ENCODE measurements around the gene MRPL22. TPM values are rescaled to one million over a fixed set of nuclear protein-coding genes. Genes with fewer than 3 reads are reported as not detected.

Gene MRPL22
- total and polyA plus RNA-seq, 2 donors (not counting 3 experiments of a cell fraction or from before 2014, with no cell fraction given), result 66.9 to 112 TPM

DNA sequence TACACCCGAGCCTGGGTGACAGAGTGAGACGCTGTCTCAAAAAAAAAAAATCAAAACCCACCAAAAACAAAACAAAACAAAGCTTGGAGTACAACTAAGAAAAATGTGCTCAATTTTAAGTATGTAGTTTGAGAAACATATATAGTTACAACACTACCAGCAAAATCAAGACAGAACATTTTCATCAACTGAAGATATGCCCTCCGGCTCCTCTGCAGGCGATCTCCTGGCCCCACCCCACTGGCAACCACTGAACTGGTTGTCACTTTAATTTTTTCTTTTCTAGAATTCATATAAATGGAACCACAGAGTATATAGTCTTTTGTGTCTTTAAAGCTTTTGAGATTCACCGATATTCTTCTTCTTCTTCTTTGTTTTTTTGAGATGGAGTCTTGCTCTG, 47.5 kb upstream of the MRPL22 start:
- FAIRE-seq (no peak), DNase-seq (ENCODE audit: low read depth, low spot score) (no peak)
- H3K9me1 ChIP-seq (replicated peaks; ENCODE audit: control insufficient read depth, extremely low read depth, insufficient read depth, low read length), result no peaks in the 10 kb centered on the region
- no TSS peak for BruUV-seq (replicated peaks)
- H4K20me1 ChIP-seq (replicated peaks; ENCODE audit: control insufficient read depth, extremely low read depth, insufficient read depth, low read length), result no peaks in the 10 kb centered on the region
- ChIA-PET CTCF (no interaction called here), POLR2A (no interaction called here)
- H3K9me3 ChIP-seq (replicated peaks; ENCODE audit: control insufficient read depth, insufficient read depth, low read length), result no peaks in the 10 kb centered on the region
- peaks cover 11 to 28% of the 10 kb centered on the region in 2 experiments for H3K36me3 ChIP-seq (ENCODE audit: control insufficient read depth in 2 of 2, extremely low read depth in 1 of 2, insufficient read depth in 2 of 2, low read length in 2 of 2)
- no peak overlapping the region for H2AFZ ChIP-seq (ENCODE audit: low read depth, low read length)
- dilution Hi-C loops (cut with MboI; ENCODE audit: extremely low pct_ligation_motif_present, low sequenced_read_pairs), result no loop called here
- H3K27ac ChIP-seq (ENCODE audit: insufficient read depth, low read depth, low read length), result no peak overlapping the region
- intact Hi-C loops (cut with micrococcal nuclease), result no loop called here
- peaks cover 3% of the 10 kb centered on the region for H3K4me1 ChIP-seq (ENCODE audit: control insufficient read depth, extremely low read depth, insufficient read depth, low read length)
- no peak overlapping the region for H3K4me2 ChIP-seq (ENCODE audit: insufficient read depth, low read length)
- no peaks in the 10 kb centered on the region for H3K27me3 ChIP-seq (ENCODE audit: control insufficient read depth in 2 of 2, insufficient read depth in 2 of 2, low read length in 2 of 2)
- TF ChIP-seq EZH2 (IDR thresholded peaks at IDR 0.05; ENCODE audit: borderline replicate concordance, low read depth, low read length, severe bottlenecking) (no peak), JUN (IDR thresholded peaks at IDR 0.05; ENCODE audit: borderline replicate concordance, insufficient read depth, insufficient read length, low read depth) (no peak), MYC (IDR thresholded peaks at IDR 0.05; ENCODE audit: low read depth, low read length) (no peak), GATA2 (IDR thresholded peaks at IDR 0.05; ENCODE audit: insufficient read depth, insufficient read length, low read depth, low read length) (no peak), POLR2A (IDR thresholded peaks at IDR 0.05; ENCODE audit: low read depth, low read length) (no peak), FOS (IDR thresholded peaks at IDR 0.05; ENCODE audit: borderline replicate concordance, insufficient read depth, low read length) (no peak)
- TF ChIP-seq, protein P1, sequence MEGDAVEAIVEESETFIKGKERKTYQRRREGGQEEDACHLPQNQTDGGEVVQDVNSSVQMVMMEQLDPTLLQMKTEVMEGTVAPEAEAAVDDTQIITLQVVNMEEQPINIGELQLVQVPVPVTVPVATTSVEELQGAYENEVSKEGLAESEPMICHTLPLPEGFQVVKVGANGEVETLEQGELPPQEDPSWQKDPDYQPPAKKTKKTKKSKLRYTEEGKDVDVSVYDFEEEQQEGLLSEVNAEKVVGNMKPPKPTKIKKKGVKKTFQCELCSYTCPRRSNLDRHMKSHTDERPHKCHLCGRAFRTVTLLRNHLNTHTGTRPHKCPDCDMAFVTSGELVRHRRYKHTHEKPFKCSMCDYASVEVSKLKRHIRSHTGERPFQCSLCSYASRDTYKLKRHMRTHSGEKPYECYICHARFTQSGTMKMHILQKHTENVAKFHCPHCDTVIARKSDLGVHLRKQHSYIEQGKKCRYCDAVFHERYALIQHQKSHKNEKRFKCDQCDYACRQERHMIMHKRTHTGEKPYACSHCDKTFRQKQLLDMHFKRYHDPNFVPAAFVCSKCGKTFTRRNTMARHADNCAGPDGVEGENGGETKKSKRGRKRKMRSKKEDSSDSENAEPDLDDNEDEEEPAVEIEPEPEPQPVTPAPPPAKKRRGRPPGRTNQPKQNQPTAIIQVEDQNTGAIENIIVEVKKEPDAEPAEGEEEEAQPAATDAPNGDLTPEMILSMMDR (IDR thresholded peaks at IDR 0.05; ENCODE audit: extremely low read depth in 1 of 2, insufficient read depth in 1 of 2, low read depth in 1 of 2, low read length in 2 of 2), result no peak
- TF ChIP-seq, protein P2, sequence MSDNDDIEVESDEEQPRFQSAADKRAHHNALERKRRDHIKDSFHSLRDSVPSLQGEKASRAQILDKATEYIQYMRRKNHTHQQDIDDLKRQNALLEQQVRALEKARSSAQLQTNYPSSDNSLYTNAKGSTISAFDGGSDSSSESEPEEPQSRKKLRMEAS (IDR thresholded peaks at IDR 0.05; ENCODE audit: insufficient read depth, insufficient read length), result no peak
- H3K9ac ChIP-seq (replicated peaks; ENCODE audit: extremely low read depth, insufficient read depth, low read length), result no peak overlapping the region
- H3K4me3 ChIP-seq (replicated peaks in 1 of 3; ENCODE audit: insufficient read depth in 1 of 3, low read depth in 1 of 3, low read length in 3 of 3), result no peak overlapping the region
- H3K79me2 ChIP-seq (ENCODE audit: control insufficient read depth, insufficient read depth, low read length), result no peaks in the 10 kb centered on the region

Data from endothelial cell of umbilical vein (primary cell).